HEK293 (cell line): ENCODE measurements around the gene GSG1L.

Source experiments
- CTCF ChIP-seq: fragments of 450-650 bp; formaldehyde crosslinking; IDR thresholded peaks from 2 replicates; pipeline ENCODE4 v1.5.1; 2016; ENCODE audit warnings: missing biosample characterization, missing genetic modification characterization
- ZBTB21 ChIP-seq: fragments of 450-650 bp; formaldehyde crosslinking; IDR thresholded peaks from 2 replicates; pipeline ENCODE4 v1.5.1; 2017; ENCODE audit warnings: missing biosample characterization, missing genetic modification characterization
- ZBTB7A ChIP-seq: fragments of 450-650 bp; formaldehyde crosslinking; IDR thresholded peaks from 2 replicates; pipeline ENCODE4 v1.5.1; 2016; ENCODE audit warnings: low read depth, missing biosample characterization, missing genetic modification characterization
- ZNF639 ChIP-seq: fragments of 450-650 bp; formaldehyde crosslinking; IDR thresholded peaks from 2 replicates; pipeline ENCODE4 v1.5.1; 2016; ENCODE audit warnings: missing biosample characterization, missing genetic modification characterization

- TF ChIP-seq ZBTB21 (tag by site-specific recombination): no peak
- TF ChIP-seq ZBTB7A (tag by site-specific recombination): no peak
- no peak for TF ChIP-seq ZNF639 (tag by site-specific recombination)
- no peak for TF ChIP-seq CTCF
Observed at GRCh38 chr16:27749946-27750345, 313.6 kb downstream of the GSG1L start.
